Fibroblast of lung (primary cell): ENCODE measurements around the gene ALG8. TPM values are rescaled to one million over a fixed set of nuclear protein-coding genes. Genes with fewer than 3 reads are reported as not detected.

Source experiments
- DNase-seq, 2 donors: peaks; one replicate each; pipeline versions ENCODE4 v3.0.0 to v3.0.0-alpha.2; 2010; ENCODE audit warnings: low read depth in 2 of 2
- H2AFZ ChIP-seq: 2 replicates; pipeline ENCODE4 v1.5.1; 2012; ENCODE audit warnings: low read length, control low read depth, inconsistent platforms
- H3K27ac ChIP-seq: 2 replicates; pipeline ENCODE4 v1.5.1; 2011; ENCODE audit warnings: low read length, control low read depth; ENCODE audit not compliant: insufficient read depth
- H3K27me3 ChIP-seq: 2 replicates; pipeline ENCODE4 v1.5.1; 2011; ENCODE audit warnings: mild to moderate bottlenecking, low read length; ENCODE audit not compliant: control insufficient read depth, insufficient read depth
- H3K36me3 ChIP-seq: 2 replicates; pipeline ENCODE4 v1.5.1; 2011; ENCODE audit warnings: low read length; ENCODE audit not compliant: control insufficient read depth, insufficient read depth
- H3K4me1 ChIP-seq: 2 replicates; pipeline ENCODE4 v1.5.1; 2011; ENCODE audit warnings: low read length; ENCODE audit not compliant: control insufficient read depth, insufficient read depth; ENCODE audit errors: extremely low read depth
- H3K4me2 ChIP-seq: 2 replicates; pipeline ENCODE4 v1.5.1; 2011; ENCODE audit warnings: low read length, control low read depth; ENCODE audit not compliant: insufficient read depth; ENCODE audit errors: extremely low read depth
- H3K4me3 ChIP-seq, 4 experiments: fragments of 200-600 bp in 1 of 4; sonication (generic) in 1 of 4; replicated peaks in 1 of 4; 2 replicates each; pipeline ENCODE4 v1.5.1; 2011 to 2016; ENCODE audit warnings: low read length in 4 of 4, low read depth in 3 of 4, mild to moderate bottlenecking in 3 of 4, control low read depth in 2 of 4, inconsistent platforms in 1 of 4, mixed read lengths in 1 of 4; ENCODE audit not compliant: insufficient read depth in 1 of 4; ENCODE audit errors: control extremely low read depth in 1 of 4
- H3K79me2 ChIP-seq: 2 replicates; pipeline ENCODE4 v1.5.1; 2012; ENCODE audit warnings: mild to moderate bottlenecking, low read length, inconsistent platforms; ENCODE audit not compliant: control insufficient read depth, insufficient read depth
- H3K9ac ChIP-seq: 2 replicates; pipeline ENCODE4 v1.5.1; 2011; ENCODE audit warnings: mild to moderate bottlenecking, low read length, control low read depth; ENCODE audit not compliant: insufficient read depth
- H3K9me3 ChIP-seq: 2 replicates; pipeline ENCODE4 v1.5.1; 2012; ENCODE audit warnings: low read depth, low read length; ENCODE audit not compliant: control insufficient read depth, insufficient read depth
- H4K20me1 ChIP-seq: 2 replicates; pipeline ENCODE4 v1.5.1; 2011; ENCODE audit warnings: low read length; ENCODE audit not compliant: control insufficient read depth, insufficient read depth; ENCODE audit errors: extremely low read depth
- EZH2 ChIP-seq: IDR thresholded peaks from 2 replicates; pipeline ENCODE4 v1.5.1; 2012; ENCODE audit warnings: low read length, control low read depth, mild to moderate bottlenecking; ENCODE audit errors: missing control alignments
- polyA plus RNA-seq, 2 donors: library from polyadenylated mRNA; depleted of rRNA in 1 of 2; stranded (reverse) in 1 of 2; unstranded in 1 of 2; fragments of >200 nt; gene quantifications; 2 replicates each; pipeline ENCODE4 v1.2.1, GENCODE V29; 2011 to 2012; ENCODE audit warnings: missing spikeins in 1 of 2
- total RNA-seq: library from RNA; depleted of rRNA; stranded (reverse); fragments of >200 nt; gene quantifications from 2 replicates; pipeline ENCODE4 v1.2.1, GENCODE V29; 2014
- TF ChIP-seq, protein P1 (sequence below), 2 donors: IDR thresholded peaks in 1 of 2; conservative IDR thresholded peaks in 1 of 2; 1 replicate in 1 of 2; 2 replicates in 1 of 2; pipeline ENCODE4 v1.5.1; 2011 to 2012; ENCODE audit warnings: low read length in 2 of 2, control low read depth in 1 of 2, inconsistent platforms in 1 of 2, low read depth in 1 of 2, mild to moderate bottlenecking in 1 of 2

The ALG8 gene
- total and polyA plus RNA-seq, 2 donors (not counting 1 experiment from before 2014, with no cell fraction given) = 33.7 to 49.6 TPM

DNA sequence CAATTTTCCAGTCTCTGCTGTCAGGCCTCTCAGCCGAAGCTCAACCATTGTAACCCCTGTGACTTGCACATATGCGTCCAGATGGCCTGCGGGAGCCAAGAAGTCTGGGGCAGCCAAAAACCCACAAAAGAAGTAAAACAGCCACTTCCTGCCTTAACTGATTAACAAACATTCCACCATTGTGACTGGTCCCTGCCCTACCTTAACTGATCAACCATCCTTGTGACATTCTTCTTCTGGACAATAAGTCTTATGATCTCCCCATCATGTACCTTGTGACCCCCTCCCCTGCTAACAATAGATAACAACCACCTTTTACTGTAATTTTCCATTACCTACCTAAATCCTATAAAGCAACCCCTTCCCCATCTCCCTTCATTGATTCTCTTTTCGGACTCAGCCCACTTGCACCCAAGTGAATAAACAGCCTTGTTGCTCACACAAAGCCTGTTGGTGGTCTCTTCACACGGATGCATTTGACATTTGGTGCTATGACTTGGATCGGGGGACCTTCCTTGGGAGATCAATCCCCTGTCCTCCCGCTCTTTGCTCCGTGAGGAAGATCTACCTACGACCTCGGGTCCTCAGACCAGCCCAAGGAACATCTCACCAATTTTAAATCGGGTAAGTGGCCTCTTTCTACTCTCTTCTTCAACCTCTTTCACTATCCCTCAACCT lies 58.5 kb downstream of the ALG8 start:
- no peak overlapping the region for H3K9ac ChIP-seq
- peak; percentile 60 to 98 for DNase-seq
- H2AFZ ChIP-seq = peak overlapping the region; percentile 44

DNA sequence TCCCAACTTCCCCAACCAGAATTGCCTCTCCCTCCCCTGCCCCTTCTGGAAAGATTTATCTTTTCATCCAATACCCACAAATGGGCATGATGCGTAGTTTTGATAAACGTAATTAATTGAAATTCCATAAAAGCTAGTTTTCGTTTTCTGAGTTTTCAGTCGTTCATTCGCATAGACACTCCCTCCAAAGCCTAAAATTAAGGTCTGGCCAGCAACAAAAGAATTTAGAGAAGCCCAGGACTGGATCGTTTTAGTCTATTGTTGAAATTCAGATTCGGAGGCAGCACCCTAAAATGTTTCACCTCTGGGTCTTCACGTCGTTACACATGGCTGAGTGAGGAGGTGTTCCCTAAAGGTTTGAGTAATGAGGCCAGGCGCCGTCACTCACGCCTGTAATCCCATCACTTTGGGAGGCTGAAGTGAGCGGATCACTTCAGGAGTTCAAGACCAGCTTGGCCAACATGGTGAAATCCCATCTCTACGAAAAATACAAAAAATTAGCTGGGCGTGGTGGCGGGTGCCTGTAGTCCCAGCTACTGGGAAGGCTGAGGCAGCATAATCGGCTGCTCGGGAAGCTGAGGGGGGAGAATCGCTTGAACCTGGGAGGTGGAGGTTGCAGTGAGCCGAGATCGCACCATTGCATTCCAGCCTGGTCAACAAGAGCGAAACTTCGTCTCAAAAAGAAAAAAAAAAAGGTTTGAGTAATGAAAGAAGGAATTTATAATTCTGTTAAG lies 59.2 kb downstream of the ALG8 start:
- TF ChIP-seq, protein P1, sequence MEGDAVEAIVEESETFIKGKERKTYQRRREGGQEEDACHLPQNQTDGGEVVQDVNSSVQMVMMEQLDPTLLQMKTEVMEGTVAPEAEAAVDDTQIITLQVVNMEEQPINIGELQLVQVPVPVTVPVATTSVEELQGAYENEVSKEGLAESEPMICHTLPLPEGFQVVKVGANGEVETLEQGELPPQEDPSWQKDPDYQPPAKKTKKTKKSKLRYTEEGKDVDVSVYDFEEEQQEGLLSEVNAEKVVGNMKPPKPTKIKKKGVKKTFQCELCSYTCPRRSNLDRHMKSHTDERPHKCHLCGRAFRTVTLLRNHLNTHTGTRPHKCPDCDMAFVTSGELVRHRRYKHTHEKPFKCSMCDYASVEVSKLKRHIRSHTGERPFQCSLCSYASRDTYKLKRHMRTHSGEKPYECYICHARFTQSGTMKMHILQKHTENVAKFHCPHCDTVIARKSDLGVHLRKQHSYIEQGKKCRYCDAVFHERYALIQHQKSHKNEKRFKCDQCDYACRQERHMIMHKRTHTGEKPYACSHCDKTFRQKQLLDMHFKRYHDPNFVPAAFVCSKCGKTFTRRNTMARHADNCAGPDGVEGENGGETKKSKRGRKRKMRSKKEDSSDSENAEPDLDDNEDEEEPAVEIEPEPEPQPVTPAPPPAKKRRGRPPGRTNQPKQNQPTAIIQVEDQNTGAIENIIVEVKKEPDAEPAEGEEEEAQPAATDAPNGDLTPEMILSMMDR (conservative IDR thresholded peaks at IDR 0.05 in 1 of 2, IDR thresholded peaks at IDR 0.05 in 1 of 2; ENCODE audit: low read depth in 1 of 2, low read length in 2 of 2) = no peak
- no peak for TF ChIP-seq EZH2
- H4K20me1 ChIP-seq = no peaks in the 10 kb centered on the region
- no peak for DNase-seq
- H3K9me3 ChIP-seq = no peaks in the 10 kb centered on the region
- H3K4me1 ChIP-seq = peaks cover 2% of the 10 kb centered on the region
- no peaks in the 10 kb centered on the region for H3K36me3 ChIP-seq
- peak overlapping the region; percentile 93 for H3K9ac ChIP-seq
- H3K4me2 ChIP-seq = peak overlapping the region; percentile 71
- peak overlapping the region; percentile 83 for H2AFZ ChIP-seq
- H3K4me3 ChIP-seq = peak overlapping the region; percentile 79 to 99 (median 93)
- peak overlapping the region; percentile 96 for H3K27ac ChIP-seq
- peaks cover 43% of the 10 kb centered on the region for H3K79me2 ChIP-seq
- no peaks in the 10 kb centered on the region for H3K27me3 ChIP-seq

More for the DNA sequence above, 58.5 kb downstream of the ALG8 start:
- H3K4me3 ChIP-seq = peak overlapping the region in 1 of 4 experiments; percentile 89
- H3K4me2 ChIP-seq = no peak overlapping the region
- no peaks in the 10 kb centered on the region for H3K36me3 ChIP-seq
- no peaks in the 10 kb centered on the region for H4K20me1 ChIP-seq
- H3K27ac ChIP-seq = peak overlapping the region; percentile 96
- H3K4me1 ChIP-seq = peaks cover 2% of the 10 kb centered on the region
- no peaks in the 10 kb centered on the region for H3K27me3 ChIP-seq
- H3K9me3 ChIP-seq = no peaks in the 10 kb centered on the region
- no peak for TF ChIP-seq EZH2
- TF ChIP-seq, protein P1 (conservative IDR thresholded peaks at IDR 0.05 in 1 of 2, IDR thresholded peaks at IDR 0.05 in 1 of 2; ENCODE audit: low read depth in 1 of 2, low read length in 2 of 2) = no peak
- H3K79me2 ChIP-seq = peaks cover 36% of the 10 kb centered on the region
